SK-N-SH (cell line): ENCODE measurements around the gene TLX1. TPM values are rescaled to one million over a fixed set of nuclear protein-coding genes. Genes with fewer than 3 reads are reported as not detected.

Experiments
- CTCF ChIA-PET: fragments of 300-600, 350-600 bp; formaldehyde crosslinking; extraction: SDS; loops from one replicate; lab custom pipeline; 2021; lab: Yijun Ruan, JAX
- POLR2A ChIA-PET: fragments of 350-600 bp; sonication (Branson Sonifier 250); formaldehyde crosslinking; extraction: SDS; loops from one replicate; lab custom pipeline; 2020; ENCODE audit warnings: antibody characterized with exemption, inconsistent platforms; lab: Yijun Ruan, JAX
- DNase-seq: peaks from one replicate; pipeline ENCODE4 v3.0.0; 2012
- H2AFZ ChIP-seq: fragments of 200-600 bp; sonication (generic); 2 replicates; pipeline ENCODE4 v1.8.1; 2016; ENCODE audit warnings: antibody characterized with exemption, mild to moderate bottlenecking, low read depth
- H3F3A ChIP-seq: fragments of 200-600 bp; sonication (generic); replicated peaks from 2 replicates; pipeline ENCODE3; 2016; ENCODE audit warnings: antibody characterized with exemption, mild to moderate bottlenecking; ENCODE audit not compliant: insufficient read depth
- H3K27ac ChIP-seq, 2 experiments: fragments of 200-500 bp in 1 of 2; fragments of 200-600 bp in 1 of 2; sonication (Bioruptor generic) in 1 of 2; sonication (generic), shearing (Covaris generic) in 1 of 2; 2 replicates each; pipeline versions ENCODE4 v1.5.1 to v1.6.1; 2014 to 2016; ENCODE audit warnings: low read depth in 2 of 2, inconsistent platforms in 1 of 2, low read length in 1 of 2, mild to moderate bottlenecking in 1 of 2, mixed read lengths in 1 of 2
- H3K27me3 ChIP-seq: fragments of 200-600 bp; sonication (generic), shearing (Covaris generic); 2 replicates; pipeline ENCODE4 v1.6.1; 2016; ENCODE audit warnings: mixed run types; ENCODE audit not compliant: insufficient read depth
- H3K36me3 ChIP-seq, 2 experiments: fragments of 200-500 bp in 1 of 2; fragments of 200-600 bp in 1 of 2; sonication (Bioruptor generic) in 1 of 2; sonication (generic) in 1 of 2; replicated peaks in 1 of 2; 2 replicates each; pipeline versions ENCODE3 to v1.5.1; 2014 to 2016; ENCODE audit warnings: low read length in 1 of 2, mild to moderate bottlenecking in 1 of 2; ENCODE audit not compliant: insufficient read depth in 2 of 2, control insufficient read depth in 1 of 2
- H3K4me1 ChIP-seq, 2 experiments: fragments of 200-500 bp in 1 of 2; fragments of 200-600 bp in 1 of 2; sonication (Bioruptor generic) in 1 of 2; sonication (generic), shearing (Covaris generic) in 1 of 2; 2 replicates each; pipeline versions ENCODE4 v1.5.1 to v1.6.1; 2014 to 2016; ENCODE audit warnings: low read depth in 1 of 2, low read length in 1 of 2, mixed run types in 1 of 2; ENCODE audit not compliant: insufficient read depth in 2 of 2, control insufficient read depth in 1 of 2
- H3K4me2 ChIP-seq: fragments of 200-600 bp; sonication (generic), shearing (Covaris generic); 2 replicates; pipeline ENCODE4 v1.6.1; 2017; ENCODE audit warnings: mixed run types
- H3K4me3 ChIP-seq, 2 experiments: fragments of 200-500 bp in 1 of 2; fragments of 200-600 bp in 1 of 2; sonication (Bioruptor generic) in 1 of 2; sonication (generic), shearing (Covaris generic) in 1 of 2; 2 replicates each; pipeline versions ENCODE4 v1.5.1 to v1.8.1; 2014 to 2016; ENCODE audit warnings: low read depth in 2 of 2, inconsistent platforms in 1 of 2, low read length in 1 of 2, mild to moderate bottlenecking in 1 of 2, mixed read lengths in 1 of 2, moderate library complexity in 1 of 2
- H3K79me2 ChIP-seq: fragments of 200-600 bp; sonication (generic); 2 replicates; pipeline ENCODE4 v1.8.1; 2017; ENCODE audit warnings: mild to moderate bottlenecking; ENCODE audit not compliant: insufficient read depth
- H3K9ac ChIP-seq: fragments of 200-600 bp; sonication (generic); 2 replicates; pipeline ENCODE4 v1.6.1; 2017; ENCODE audit warnings: mixed run types
- H3K9me2 ChIP-seq: fragments of 200-600 bp; sonication (generic); 2 replicates; pipeline ENCODE4 v1.6.1; 2017; ENCODE audit warnings: mixed run types
- H3K9me3 ChIP-seq: fragments of 200-600 bp; sonication (generic); 2 replicates; pipeline ENCODE4 v1.6.1; 2017; ENCODE audit warnings: mixed run types, mild to moderate bottlenecking, moderate library complexity
- H4K20me1 ChIP-seq: fragments of 200-600 bp; sonication (generic); 2 replicates; pipeline ENCODE4 v1.6.1; 2017; ENCODE audit warnings: mild to moderate bottlenecking, mixed run types; ENCODE audit not compliant: insufficient read depth
- CTCF ChIP-seq: fragments of 200-600 bp; sonication (generic); IDR thresholded peaks from 2 replicates; pipeline ENCODE4 v1.6.1; 2017; ENCODE audit warnings: antibody characterized with exemption, mild to moderate bottlenecking, moderate library complexity
- EP300 ChIP-seq, 2 experiments: IDR thresholded peaks; 2 replicates each; pipeline versions ENCODE4 v1.4.0 to v1.6.1; 2012; ENCODE audit warnings: borderline replicate concordance in 1 of 2, low read depth in 1 of 2, low read length in 1 of 2
- EZH2phosphoT487 ChIP-seq: fragments of 200-600 bp; sonication (generic); IDR thresholded peaks from 2 replicates; pipeline ENCODE4 v1.6.1; 2017; ENCODE audit warnings: low read depth, mixed run types, mild to moderate bottlenecking, antibody characterized with exemption, moderate library complexity, borderline replicate concordance
- FOSL2 ChIP-seq: IDR thresholded peaks from 2 replicates; pipeline ENCODE4 v1.4.0; 2012; ENCODE audit warnings: low read depth, mild to moderate bottlenecking, moderate library complexity, borderline replicate concordance
- GABPA ChIP-seq: IDR thresholded peaks from 2 replicates; pipeline ENCODE4 v1.4.0; 2012; ENCODE audit warnings: low read depth, mild to moderate bottlenecking
- GATA2 ChIP-seq: sonication (generic); formaldehyde crosslinking; IDR thresholded peaks from 2 replicates; pipeline ENCODE4 v1.5.0; 2020; ENCODE audit warnings: mild to moderate bottlenecking, missing genetic modification reagents
- NFIC ChIP-seq: IDR thresholded peaks from 2 replicates; pipeline ENCODE4 v1.4.0; 2012; ENCODE audit warnings: borderline replicate concordance
- PBX3 ChIP-seq: IDR thresholded peaks from 2 replicates; pipeline ENCODE4; 2012
- POLR2AphosphoS5 ChIP-seq: IDR thresholded peaks from 2 replicates; pipeline ENCODE4 v1.6.1; 2012; ENCODE audit warnings: low read depth, low read length
- RAD21 ChIP-seq: IDR thresholded peaks from 2 replicates; pipeline ENCODE4 v1.6.1; 2012; ENCODE audit warnings: mild to moderate bottlenecking, low read length
- RCOR1 ChIP-seq: fragments of 150-350 bp; IDR thresholded peaks from 2 replicates; pipeline ENCODE4 v1.6.1; 2017; ENCODE audit warnings: antibody characterized with exemption, low read length
- SMC3 ChIP-seq: IDR thresholded peaks from 2 replicates; pipeline ENCODE4 v1.6.1; 2012; ENCODE audit warnings: low read depth, low read length, improper control_type of control experiment
- TAF1 ChIP-seq: IDR thresholded peaks from 2 replicates; pipeline ENCODE4 v1.6.1; 2012; ENCODE audit warnings: low read depth, mild to moderate bottlenecking, low read length, moderate library complexity, borderline replicate concordance
- TCF12 ChIP-seq: IDR thresholded peaks from 2 replicates; pipeline ENCODE4 v1.4.0; 2012
- USF1 ChIP-seq: IDR thresholded peaks from 2 replicates; pipeline ENCODE4 v1.4.0; 2012; ENCODE audit warnings: low read depth, borderline replicate concordance
- WGBS: methylation state at CpG from one replicate; pipeline ENCODE4 v1.1.6; 2017; ENCODE audit warnings: low lambda C conversion rate; 5-methylcytosine and 5-hydroxymethylcytosine counted together
- polyA plus RNA-seq, 3 experiments: library from polyadenylated mRNA; depleted of rRNA; stranded (reverse); fragments of >200 nt; gene quantifications; 2 replicates each; pipeline ENCODE4 v1.2.3, GENCODE V29; 2012
- TF ChIP-seq, protein P1 (sequence below): IDR thresholded peaks from 2 replicates; pipeline ENCODE4 v1.4.0; 2012; ENCODE audit warnings: low read depth
- TF ChIP-seq, protein P2 (sequence below): fragments of 150-350 bp; IDR thresholded peaks from 2 replicates; pipeline ENCODE4 v1.6.1; 2016; ENCODE audit warnings: mild to moderate bottlenecking, low read depth, low read length

TLX1 gene
- polyA plus RNA-seq, 1 of the 3 experiments (the other 2 are of a cell fraction) = not detected

GRCh38 chr10:101137271-101137670 is 6.2 kb downstream of the TLX1 start (continued):
- TF ChIP-seq RCOR1 = no peak
- no peak for TF ChIP-seq TAF1
- TF ChIP-seq CTCF = no peak
- TF ChIP-seq FOSL2 = no peak

- TF ChIP-seq TCF12 (no peak), RAD21 (no peak), NFIC (no peak), GATA2 (CRISPR knock-in tag) (no peak), SMC3 (no peak), PBX3 (no peak), CTCF (no peak), EZH2phosphoT487 (no peak), FOSL2 (no peak), EP300 (IDR thresholded peaks at IDR 0.05; ENCODE audit: borderline replicate concordance in 1 of 2, low read depth in 1 of 2, low read length in 1 of 2) (no peak), POLR2AphosphoS5 (no peak), GABPA (no peak), USF1 (no peak)
- TF ChIP-seq, protein P1, sequence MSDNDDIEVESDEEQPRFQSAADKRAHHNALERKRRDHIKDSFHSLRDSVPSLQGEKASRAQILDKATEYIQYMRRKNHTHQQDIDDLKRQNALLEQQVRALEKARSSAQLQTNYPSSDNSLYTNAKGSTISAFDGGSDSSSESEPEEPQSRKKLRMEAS = no peak
- TF ChIP-seq, protein P2, sequence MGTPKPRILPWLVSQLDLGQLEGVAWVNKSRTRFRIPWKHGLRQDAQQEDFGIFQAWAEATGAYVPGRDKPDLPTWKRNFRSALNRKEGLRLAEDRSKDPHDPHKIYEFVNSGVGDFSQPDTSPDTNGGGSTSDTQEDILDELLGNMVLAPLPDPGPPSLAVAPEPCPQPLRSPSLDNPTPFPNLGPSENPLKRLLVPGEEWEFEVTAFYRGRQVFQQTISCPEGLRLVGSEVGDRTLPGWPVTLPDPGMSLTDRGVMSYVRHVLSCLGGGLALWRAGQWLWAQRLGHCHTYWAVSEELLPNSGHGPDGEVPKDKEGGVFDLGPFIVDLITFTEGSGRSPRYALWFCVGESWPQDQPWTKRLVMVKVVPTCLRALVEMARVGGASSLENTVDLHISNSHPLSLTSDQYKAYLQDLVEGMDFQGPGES = no peak
- H3K4me2 ChIP-seq = no peak overlapping the region
- 66% methylated on average over 8 of the region's 8 CpGs for WGBS
- ChIA-PET POLR2A (no interaction called here), CTCF (interaction anchor here (0.8 to 21.6 kb wide), 4 partner anchors 19 to 76 kb away, joined by 3 to 972 read pairs (median 164); partner anchors contain the start of gene KAZALD1)
- H3K36me3 ChIP-seq = no peaks in the 10 kb centered on the region
- no peak overlapping the region for H3K4me3 ChIP-seq
- no peaks in the 10 kb centered on the region for H3F3A ChIP-seq
- no peak overlapping the region for H3K27ac ChIP-seq
- no peak overlapping the region for H3K9ac ChIP-seq
- no peaks in the 10 kb centered on the region; a peak in 1 of 4 replicates for H3K4me1 ChIP-seq
- no peaks in the 10 kb centered on the region for H4K20me1 ChIP-seq
- H3K9me2 ChIP-seq = no peaks in the 10 kb centered on the region
- no peaks in the 10 kb centered on the region for H3K9me3 ChIP-seq
- H3K79me2 ChIP-seq = no peaks in the 10 kb centered on the region
- H3K27me3 ChIP-seq = peaks cover 14% of the 10 kb centered on the region
- no peak overlapping the region for H2AFZ ChIP-seq
- DNase-seq = no peak
Observed at GRCh38 chr10:101138788-101139420, 7.8 kb downstream of the TLX1 start.
